ENCODE measurements around the gene FAXDC2.
"Not testable (repeated sequence)": the region's sequence is repeated elsewhere in the genome, so short reads cannot be mapped to it uniquely, and the experiment has no call there.

FAXDC2 gene

GRCh38 chr5:154824070-154824469 lies 26.3 kb downstream of the FAXDC2 start:
- H3K4me2 ChIP-seq (ENCODE audit: low read length) = no peak overlapping the region
- no peak overlapping the region for H3K27ac ChIP-seq (ENCODE audit: low read depth, low read length)
- no peaks in the 10 kb centered on the region for H3K9me2 ChIP-seq (replicated peaks; ENCODE audit: control insufficient read depth, low read length)
- no peaks in the 10 kb centered on the region for H3K9me3 ChIP-seq (ENCODE audit: control insufficient read depth, insufficient read depth, low read length)
- H3K79me2 ChIP-seq (ENCODE audit: control insufficient read depth, low read length) = no peaks in the 10 kb centered on the region
- no peak overlapping the region for H3K4me3 ChIP-seq (ENCODE audit: low read length)
- H3F3A ChIP-seq (ENCODE audit: control insufficient read depth, insufficient read depth) = no peaks in the 10 kb centered on the region
- H4K20me1 ChIP-seq (ENCODE audit: control insufficient read depth, insufficient read depth, low read depth, low read length) = no peaks in the 10 kb centered on the region
- peaks cover 23% of the 10 kb centered on the region for H3K36me3 ChIP-seq (ENCODE audit: control insufficient read depth, low read length)
- H3K27me3 ChIP-seq (ENCODE audit: control insufficient read depth, low read length) = no peaks in the 10 kb centered on the region
- no peaks in the 10 kb centered on the region for H3K4me1 ChIP-seq (ENCODE audit: control insufficient read depth, low read length)
- no peak for TF ChIP-seq CTCF (IDR thresholded peaks at IDR 0.05; ENCODE audit: low read depth, low read length, poor library complexity, severe bottlenecking)
- TF ChIP-seq EZH2phosphoT487 (IDR thresholded peaks at IDR 0.05; ENCODE audit: borderline replicate concordance, low read length) = no peak

GRCh38 chr5:154823605-154824004 lies 26.8 kb downstream of the FAXDC2 start:
- Histone ChIP-seq H3K9me2 (replicated peaks; ENCODE audit: control insufficient read depth, low read length) (no peaks in the 10 kb centered on the region), H3F3A (ENCODE audit: control insufficient read depth, insufficient read depth) (peaks cover under 1% of the 10 kb centered on the region; the same call in 1 of the 2 replicates), H3K27me3 (ENCODE audit: control insufficient read depth, low read length) (no peaks in the 10 kb centered on the region), H3K27ac (ENCODE audit: low read depth, low read length) (no peak overlapping the region), H3K79me2 (ENCODE audit: control insufficient read depth, low read length) (no peaks in the 10 kb centered on the region), H3K4me3 (ENCODE audit: low read length) (no peak overlapping the region), H3K4me1 (ENCODE audit: control insufficient read depth, low read length) (no peaks in the 10 kb centered on the region), H3K36me3 (ENCODE audit: control insufficient read depth, low read length) (peaks cover 27% of the 10 kb centered on the region), H3K4me2 (ENCODE audit: low read length) (no peak overlapping the region), H4K20me1 (ENCODE audit: control insufficient read depth, insufficient read depth, low read depth, low read length) (no peaks in the 10 kb centered on the region), H3K9me3 (ENCODE audit: control insufficient read depth, insufficient read depth, low read length) (no peaks in the 10 kb centered on the region)
- no peak for TF ChIP-seq CTCF (IDR thresholded peaks at IDR 0.05; ENCODE audit: low read depth, low read length, poor library complexity, severe bottlenecking)
- TF ChIP-seq EZH2phosphoT487 (IDR thresholded peaks at IDR 0.05; ENCODE audit: borderline replicate concordance, low read length) = no peak

- not testable (repeated sequence) for H3K27me3 ChIP-seq (ENCODE audit: control insufficient read depth, low read length); H3K27ac ChIP-seq (ENCODE audit: low read depth, low read length); H3K79me2 ChIP-seq (ENCODE audit: control insufficient read depth, low read length); H3K9me3 ChIP-seq (ENCODE audit: control insufficient read depth, insufficient read depth, low read length); H3F3A ChIP-seq (ENCODE audit: control insufficient read depth, insufficient read depth); H3K9me2 ChIP-seq (replicated peaks; ENCODE audit: control insufficient read depth, low read length); H3K4me2 ChIP-seq (ENCODE audit: low read length); H3K4me3 ChIP-seq (ENCODE audit: low read length); H3K4me1 ChIP-seq (ENCODE audit: control insufficient read depth, low read length); H4K20me1 ChIP-seq (ENCODE audit: control insufficient read depth, insufficient read depth, low read depth, low read length)
- peaks cover 34% of the 10 kb centered on the region for H3K36me3 ChIP-seq (ENCODE audit: control insufficient read depth, low read length)
These were observed 27.5 kb downstream of the FAXDC2 start for GRCh38 chr5:154822896-154823295.

- Histone ChIP-seq H3K79me2 (ENCODE audit: control insufficient read depth, low read length) (no peaks in the 10 kb centered on the region), H3K27ac (ENCODE audit: low read depth, low read length) (no peak overlapping the region), H3K36me3 (ENCODE audit: control insufficient read depth, low read length) (peaks cover 59% of the 10 kb centered on the region), H4K20me1 (ENCODE audit: control insufficient read depth, insufficient read depth, low read depth, low read length) (peaks cover 5% of the 10 kb centered on the region; the same call in 1 of the 2 replicates), H3K27me3 (ENCODE audit: control insufficient read depth, low read length) (no peaks in the 10 kb centered on the region), H3K4me1 (ENCODE audit: control insufficient read depth, low read length) (no peaks in the 10 kb centered on the region), H3K4me2 (ENCODE audit: low read length) (no peak overlapping the region), H3F3A (ENCODE audit: control insufficient read depth, insufficient read depth) (peaks cover 11% of the 10 kb centered on the region), H3K9me3 (ENCODE audit: control insufficient read depth, insufficient read depth, low read length) (no peaks in the 10 kb centered on the region), H3K4me3 (ENCODE audit: low read length) (no peak overlapping the region), H3K9me2 (replicated peaks; ENCODE audit: control insufficient read depth, low read length) (no peaks in the 10 kb centered on the region)
- TF ChIP-seq EZH2phosphoT487 (IDR thresholded peaks at IDR 0.05; ENCODE audit: borderline replicate concordance, low read length) (no peak), CTCF (IDR thresholded peaks at IDR 0.05; ENCODE audit: low read depth, low read length, poor library complexity, severe bottlenecking) (no peak)
These were observed 30.0 kb downstream of the FAXDC2 start for GRCh38 chr5:154820383-154820782.
